Epithelial cell of esophagus (primary cell): Measurements from ENCODE around the gene PSMD8.

Experiments used
- DNase-seq: peaks from one replicate; pipeline ENCODE4 v3.0.0; 2010; ENCODE audit warnings: low read depth
- H3K4me3 ChIP-seq: 2 replicates; pipeline ENCODE4 v1.5.1; 2011; ENCODE audit warnings: mild to moderate bottlenecking, low read length, control low read depth
- TF ChIP-seq, protein P1 (sequence below): IDR thresholded peaks from 2 replicates; pipeline ENCODE4 v1.5.1; 2011; ENCODE audit warnings: low read depth, mild to moderate bottlenecking, low read length, control low read depth, inconsistent platforms; ENCODE audit not compliant: insufficient read depth; ENCODE audit errors: missing control alignments

Gene PSMD8

DNA sequence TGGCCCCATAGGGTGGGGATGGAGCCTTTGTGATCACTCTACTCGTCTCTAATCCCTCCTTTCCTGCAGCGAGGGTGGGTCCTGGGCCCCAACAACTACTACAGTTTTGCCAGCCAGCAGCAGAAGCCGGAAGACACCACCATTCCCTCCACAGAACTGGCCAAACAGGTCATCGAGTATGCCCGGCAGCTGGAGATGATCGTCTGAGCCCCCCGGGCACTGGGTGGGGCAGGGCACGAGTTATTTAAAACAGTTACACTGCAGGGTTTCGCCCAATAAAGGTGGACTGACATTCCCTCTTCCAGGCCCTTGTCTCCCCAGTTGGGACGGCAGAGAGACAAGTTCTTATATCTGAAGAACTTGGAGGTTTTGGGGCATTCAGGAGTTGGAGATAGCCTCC is 8.8 kb downstream of the PSMD8 start:
- no peak for DNase-seq
- TF ChIP-seq, protein P1, sequence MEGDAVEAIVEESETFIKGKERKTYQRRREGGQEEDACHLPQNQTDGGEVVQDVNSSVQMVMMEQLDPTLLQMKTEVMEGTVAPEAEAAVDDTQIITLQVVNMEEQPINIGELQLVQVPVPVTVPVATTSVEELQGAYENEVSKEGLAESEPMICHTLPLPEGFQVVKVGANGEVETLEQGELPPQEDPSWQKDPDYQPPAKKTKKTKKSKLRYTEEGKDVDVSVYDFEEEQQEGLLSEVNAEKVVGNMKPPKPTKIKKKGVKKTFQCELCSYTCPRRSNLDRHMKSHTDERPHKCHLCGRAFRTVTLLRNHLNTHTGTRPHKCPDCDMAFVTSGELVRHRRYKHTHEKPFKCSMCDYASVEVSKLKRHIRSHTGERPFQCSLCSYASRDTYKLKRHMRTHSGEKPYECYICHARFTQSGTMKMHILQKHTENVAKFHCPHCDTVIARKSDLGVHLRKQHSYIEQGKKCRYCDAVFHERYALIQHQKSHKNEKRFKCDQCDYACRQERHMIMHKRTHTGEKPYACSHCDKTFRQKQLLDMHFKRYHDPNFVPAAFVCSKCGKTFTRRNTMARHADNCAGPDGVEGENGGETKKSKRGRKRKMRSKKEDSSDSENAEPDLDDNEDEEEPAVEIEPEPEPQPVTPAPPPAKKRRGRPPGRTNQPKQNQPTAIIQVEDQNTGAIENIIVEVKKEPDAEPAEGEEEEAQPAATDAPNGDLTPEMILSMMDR: no peak
- H3K4me3 ChIP-seq: no peak overlapping the region

DNA sequence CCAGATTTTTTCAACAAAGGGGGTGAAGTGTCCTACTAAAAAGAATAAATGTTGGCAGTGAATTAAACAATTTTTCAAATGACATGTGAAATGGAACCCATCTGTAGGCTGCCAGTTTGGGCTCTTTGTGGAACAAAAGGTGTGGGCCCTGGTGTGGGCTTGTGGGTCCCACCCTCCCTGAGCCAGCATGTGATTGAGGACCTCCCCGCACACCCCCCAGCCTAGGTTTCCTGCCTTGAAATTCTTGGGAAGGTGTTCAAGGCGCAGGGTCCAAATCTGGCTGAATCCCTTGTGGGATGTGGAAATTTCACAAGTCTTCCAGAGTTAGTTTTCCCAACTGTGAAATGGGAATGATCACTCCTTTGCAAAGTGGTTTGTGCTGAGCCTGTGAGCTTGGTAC is 9.4 kb downstream of the PSMD8 start:
- TF ChIP-seq, protein P1: no peak
- no peak overlapping the region for H3K4me3 ChIP-seq
- DNase-seq: no peak

DNA sequence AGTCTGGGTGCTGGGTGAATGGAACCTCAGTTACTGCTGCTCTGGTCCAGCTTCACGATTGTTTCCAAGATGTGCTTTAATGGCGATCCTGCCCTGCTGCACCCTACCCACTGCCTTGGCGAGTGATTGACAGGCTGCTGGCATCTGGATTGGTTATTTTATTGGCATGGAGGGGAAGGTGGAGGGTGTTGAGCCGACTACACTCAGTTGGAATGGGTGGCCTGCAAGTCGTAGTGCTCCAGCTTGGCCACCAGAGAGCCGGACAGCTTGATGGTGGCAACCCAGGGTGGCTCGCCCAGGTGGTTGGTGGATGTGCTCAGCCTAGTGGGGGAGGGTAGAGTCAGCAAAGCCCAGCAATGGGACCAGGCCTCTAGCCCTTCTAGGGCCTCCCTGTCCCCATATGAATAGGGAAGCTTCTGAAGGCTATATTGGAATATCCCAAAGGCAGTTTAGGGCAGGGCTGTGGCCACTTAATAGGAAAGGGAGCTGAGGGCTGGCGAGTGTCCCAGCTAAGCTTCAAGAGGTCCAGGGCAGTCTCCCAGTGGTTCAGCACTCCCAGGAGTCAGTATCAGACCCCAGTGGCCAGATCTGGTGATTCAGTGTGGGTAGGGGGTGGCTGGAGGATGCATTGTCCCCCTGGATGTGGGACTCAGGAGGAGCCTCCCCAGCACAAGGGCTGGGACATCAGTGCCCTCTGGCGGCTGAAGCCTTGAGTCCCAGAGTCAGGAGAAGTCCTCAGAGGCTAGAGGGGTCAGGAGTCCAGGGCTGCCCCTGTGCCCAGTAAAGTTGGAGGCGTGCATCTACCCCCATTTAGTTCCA is 10.0 kb downstream of the PSMD8 start:
- TF ChIP-seq, protein P1: peak; percentile 56
- no peak overlapping the region for H3K4me3 ChIP-seq
- DNase-seq: peak; percentile 38

DNA sequence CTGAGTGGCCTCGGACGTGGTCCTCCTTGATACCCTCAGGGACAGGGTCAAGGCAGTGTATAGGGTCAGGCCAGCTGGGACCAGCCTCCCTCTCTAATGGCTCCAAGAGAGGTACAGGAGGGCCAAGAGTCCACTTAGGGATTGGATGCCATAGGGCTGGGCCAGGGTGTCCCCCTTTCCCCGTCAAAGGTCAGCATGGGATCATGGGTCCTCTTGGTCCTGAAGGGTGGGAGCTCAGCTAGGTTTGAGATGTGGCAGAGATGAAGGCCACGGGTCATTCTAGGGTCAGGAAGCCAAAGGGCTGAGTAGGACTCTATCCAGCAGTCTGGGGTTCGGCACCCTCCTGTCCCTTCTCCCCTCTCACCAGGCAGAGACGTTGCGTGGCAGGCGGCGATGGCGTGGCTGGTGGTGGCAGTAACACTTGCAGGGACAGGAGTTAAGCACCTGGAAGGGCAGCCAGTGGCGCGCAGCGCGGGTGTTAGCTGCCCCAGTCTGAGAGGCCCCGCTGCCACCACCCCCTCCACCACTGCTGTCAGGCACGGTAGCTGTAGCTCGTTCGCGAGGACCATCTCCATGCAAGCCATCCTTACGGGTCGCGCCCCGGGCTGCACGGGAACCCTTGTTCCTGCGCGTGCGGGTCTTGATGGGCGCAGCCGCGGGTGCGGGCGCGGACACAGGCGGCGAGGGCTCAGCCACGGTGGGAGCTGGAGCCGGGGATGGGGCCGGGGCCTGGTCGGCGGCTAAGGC is 10.9 kb downstream of the PSMD8 start:
- no peak overlapping the region for H3K4me3 ChIP-seq
- no peak for DNase-seq
- TF ChIP-seq, protein P1: no peak

DNA sequence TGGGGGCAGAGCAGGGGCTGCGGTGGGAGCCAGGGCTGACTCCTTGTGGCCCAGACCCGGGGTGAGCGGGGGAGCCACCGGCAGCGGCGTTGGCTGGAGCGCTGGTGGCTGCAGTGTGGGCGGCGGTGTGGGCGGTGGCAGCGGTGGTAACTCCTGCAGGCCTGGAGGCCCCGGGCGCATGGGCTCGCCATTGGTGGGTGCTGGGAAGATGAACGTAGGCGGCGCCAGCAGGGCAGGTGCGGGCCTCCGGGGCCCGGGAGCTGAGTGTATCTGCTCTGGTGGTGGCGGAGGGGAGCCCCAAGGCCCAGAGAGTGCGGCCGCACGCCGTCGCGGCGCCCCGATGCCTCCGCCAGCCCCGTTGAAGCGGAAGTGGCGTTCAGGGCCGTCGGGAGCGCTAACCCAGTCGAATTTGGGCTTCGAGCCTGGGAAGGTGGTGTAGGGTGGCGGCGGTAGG is 11.5 kb downstream of the PSMD8 start:
- TF ChIP-seq, protein P1: no peak
- DNase-seq: no peak
- no peak overlapping the region for H3K4me3 ChIP-seq

DNA sequence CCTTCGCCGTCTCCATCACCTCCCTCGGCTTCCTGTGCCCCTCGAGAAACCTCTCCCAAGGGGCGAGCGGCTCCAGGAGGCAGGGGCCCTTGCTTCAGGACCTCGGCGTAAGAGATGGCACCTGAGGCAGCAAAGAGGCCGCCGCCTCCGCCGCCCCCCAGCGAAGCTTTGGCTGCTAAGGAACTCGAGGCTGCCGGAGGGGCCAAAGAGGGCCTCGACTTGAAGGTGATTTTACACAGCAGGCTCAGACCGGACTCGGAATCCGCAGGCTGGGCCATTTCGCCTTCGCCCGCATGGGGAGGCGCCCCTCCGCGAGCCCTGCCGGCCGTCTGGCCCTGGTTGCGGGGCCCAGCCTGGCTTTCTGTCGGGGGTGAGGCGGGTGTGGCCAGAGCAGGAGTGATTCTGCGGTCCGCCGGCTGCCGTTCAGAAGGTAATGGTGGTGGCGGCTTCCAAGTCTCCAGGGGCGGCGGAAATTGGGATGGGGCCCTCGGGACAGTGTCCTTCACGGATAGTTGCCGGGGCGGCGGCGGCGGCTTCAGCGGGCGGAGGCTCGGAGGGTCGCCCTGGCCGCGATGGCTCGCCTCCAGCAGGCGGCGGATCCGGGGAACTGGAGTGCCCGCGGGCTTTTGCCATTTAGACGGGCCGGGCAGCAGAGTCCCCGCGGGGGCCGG is 12.1 kb downstream of the PSMD8 start:
- H3K4me3 ChIP-seq: no peak overlapping the region
- no peak for DNase-seq
- TF ChIP-seq, protein P1: no peak
